HG03060 (cell line): ENCODE data around the gene KIF16B.

Experiments
- ATAC-seq: cut with Tn5 transposase; IDR thresholded peaks from one replicate; pipeline ENCODE4 v1.9.1; 2021; ENCODE audit warnings: low read depth, moderate number of reproducible peaks; ENCODE audit not compliant: unreplicated experiment

KIF16B gene

GRCh38 chr20:16313917-16314316 is 259.3 kb downstream of the KIF16B start:
- peak; percentile 26 for ATAC-seq

- no peak for ATAC-seq
Observed at GRCh38 chr20:16312998-16313397, 260.2 kb downstream of the KIF16B start.

DNA sequence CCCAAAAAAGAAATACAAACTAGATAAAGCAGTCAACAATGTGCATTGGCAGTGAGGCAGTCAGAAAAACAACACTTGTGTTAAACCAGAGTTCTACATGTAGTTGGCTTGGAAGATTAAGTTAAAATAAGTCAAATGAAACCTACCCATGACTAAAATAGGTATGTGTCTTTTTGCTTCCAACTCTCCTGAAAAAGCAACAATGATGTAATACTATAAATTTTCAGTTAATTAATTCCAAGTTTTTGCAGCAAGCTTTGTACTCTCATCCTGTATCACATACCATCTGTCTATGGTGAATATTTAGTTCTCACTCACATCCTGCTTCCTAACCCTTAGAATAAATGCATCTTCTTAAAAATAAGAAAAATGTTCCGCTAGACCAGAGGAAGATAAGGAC is 261.5 kb downstream of the KIF16B start:
- no peak for ATAC-seq

DNA sequence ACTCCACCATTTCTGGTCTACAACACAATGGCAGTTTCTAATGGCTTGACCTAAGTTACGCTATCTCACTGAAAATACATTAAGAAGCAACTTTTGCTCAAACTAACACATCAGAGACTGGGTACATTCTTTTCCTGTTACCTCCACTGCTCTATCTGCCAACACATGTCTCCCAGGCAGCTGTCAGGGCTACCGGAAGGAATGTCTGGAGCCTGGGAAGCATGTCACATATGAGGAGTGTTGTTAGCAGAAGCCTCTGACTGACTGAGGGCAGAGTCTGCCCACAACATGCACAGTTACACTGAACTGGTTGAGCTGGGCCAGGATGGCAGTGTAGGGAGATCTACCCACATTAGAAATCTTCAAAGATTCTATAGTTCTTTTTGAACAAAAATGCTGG is 264.5 kb downstream of the KIF16B start:
- ATAC-seq = no peak

DNA sequence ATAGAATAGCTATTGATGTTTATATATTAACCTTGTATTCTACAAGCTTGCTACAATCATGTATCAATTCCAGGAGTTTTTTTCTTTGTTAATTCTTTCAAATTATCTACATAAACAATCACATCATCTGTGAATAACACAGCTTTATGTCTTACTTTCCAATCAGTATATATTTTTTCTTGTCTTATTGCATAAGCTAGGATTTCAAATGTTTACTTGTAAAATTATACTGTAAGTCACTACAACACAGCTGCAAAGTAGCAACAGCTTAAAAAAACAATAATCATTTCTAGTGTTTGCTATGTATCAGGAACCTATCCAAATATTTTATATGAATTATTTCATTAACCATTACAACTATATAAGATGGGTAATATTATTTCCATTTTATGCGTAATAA is 270.4 kb downstream of the KIF16B start:
- ATAC-seq = no peak

- ATAC-seq = no peak
Observed at GRCh38 chr20:16301986-16302385, 271.3 kb downstream of the KIF16B start.

- ATAC-seq = no peak
Observed at GRCh38 chr20:16299897-16300296, 273.4 kb downstream of the KIF16B start.

DNA sequence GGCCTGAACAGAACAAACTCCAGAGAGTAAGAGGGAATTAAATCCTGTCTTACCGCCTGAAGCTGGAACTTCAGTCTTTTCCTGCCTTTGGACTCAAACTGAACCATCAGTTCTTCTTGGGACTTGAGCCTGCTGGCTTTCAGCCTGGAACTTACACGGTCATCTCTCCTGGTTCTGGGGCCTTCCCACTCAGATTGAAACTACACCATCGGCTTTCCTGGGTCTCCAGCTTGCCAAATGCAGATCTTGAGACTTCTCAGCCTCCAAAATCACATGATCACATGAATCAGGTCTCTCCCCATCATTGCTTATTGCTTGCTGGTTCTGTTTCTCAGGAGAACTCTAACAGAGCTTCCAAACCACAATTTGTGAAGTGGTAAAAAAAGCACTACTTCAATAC is 276.3 kb downstream of the KIF16B start:
- ATAC-seq = no peak

DNA sequence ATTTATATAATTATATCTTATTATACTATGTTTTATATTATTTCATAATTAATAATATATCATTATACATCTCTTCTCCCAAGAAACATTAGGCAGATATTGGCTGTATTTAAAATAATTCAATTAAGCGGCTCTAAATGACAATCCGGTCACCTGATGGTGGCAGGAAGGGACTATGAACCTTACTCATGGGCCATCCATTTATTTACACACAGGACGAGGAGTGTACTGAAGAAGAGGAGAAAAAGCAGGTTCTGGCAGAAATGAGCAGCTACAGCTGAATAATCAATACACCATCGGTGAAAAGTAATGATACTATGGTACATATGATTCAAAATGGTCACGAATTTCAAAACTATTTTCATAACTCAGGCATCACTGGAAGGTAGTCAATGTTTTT is 277.7 kb downstream of the KIF16B start:
- no peak for ATAC-seq

DNA sequence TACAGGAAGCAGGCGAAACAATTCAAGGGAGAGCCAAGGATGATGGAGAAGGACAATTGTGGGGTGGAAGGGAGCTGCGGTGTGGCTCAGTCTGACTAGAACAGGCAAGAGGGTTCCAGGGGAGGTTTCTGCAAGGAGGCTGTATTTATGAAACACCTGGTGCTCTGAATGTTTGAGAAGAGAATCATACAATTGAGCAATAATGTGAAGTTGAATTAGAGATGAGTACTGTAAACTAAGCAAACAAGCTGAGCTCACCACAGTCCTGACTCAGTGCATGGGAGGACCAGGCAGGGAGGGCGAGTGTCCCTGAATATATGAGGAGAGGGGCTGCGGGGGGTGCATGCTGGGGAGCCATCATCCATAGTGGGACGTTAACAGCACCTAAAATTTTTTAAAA is 279.7 kb downstream of the KIF16B start:
- no peak for ATAC-seq

GRCh38 chr20:16292226-16292880 is 280.9 kb downstream of the KIF16B start:
- ATAC-seq = no peak

DNA sequence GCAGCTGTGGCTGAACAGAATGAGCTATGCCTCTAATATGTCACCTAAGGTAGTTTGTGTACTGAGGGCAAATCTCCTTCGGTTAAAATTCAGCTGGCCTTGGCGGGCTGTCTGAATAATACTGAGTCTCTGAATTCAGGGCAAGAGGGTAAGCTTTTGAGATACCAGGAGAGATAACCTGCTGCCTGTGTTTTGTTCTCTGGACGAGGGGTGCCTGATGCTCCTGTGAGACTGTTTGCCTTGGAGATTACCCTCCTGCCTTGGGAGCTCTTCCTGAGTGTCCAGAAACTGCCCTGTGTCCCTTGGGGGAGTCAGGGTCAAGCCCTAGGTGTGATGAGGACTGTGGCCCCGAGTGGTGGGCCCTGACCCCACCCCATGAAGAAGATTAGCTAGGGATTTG is 282.9 kb downstream of the KIF16B start:
- ATAC-seq = no peak

DNA sequence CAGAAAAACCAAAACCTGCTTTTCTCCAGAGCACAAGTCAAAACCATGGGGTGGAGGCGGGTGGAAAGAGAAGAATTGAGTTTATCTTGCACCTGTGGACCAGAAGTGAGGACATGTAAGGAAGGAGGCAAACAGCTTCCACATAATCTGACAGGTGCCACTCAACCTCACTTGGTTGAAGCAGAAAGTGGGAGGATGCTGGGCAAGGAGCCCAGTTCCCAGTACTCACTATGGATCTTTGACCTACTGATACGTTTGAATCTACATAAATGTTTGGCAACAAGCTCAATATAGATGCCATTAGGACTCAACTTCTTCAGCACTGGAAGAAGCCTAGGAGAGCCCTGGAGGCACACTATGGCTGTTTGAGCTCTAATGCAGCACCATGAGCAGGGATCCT is 285.5 kb downstream of the KIF16B start:
- ATAC-seq = no peak

- no peak for ATAC-seq
Observed at GRCh38 chr20:16286601-16287000, 286.6 kb downstream of the KIF16B start.

DNA sequence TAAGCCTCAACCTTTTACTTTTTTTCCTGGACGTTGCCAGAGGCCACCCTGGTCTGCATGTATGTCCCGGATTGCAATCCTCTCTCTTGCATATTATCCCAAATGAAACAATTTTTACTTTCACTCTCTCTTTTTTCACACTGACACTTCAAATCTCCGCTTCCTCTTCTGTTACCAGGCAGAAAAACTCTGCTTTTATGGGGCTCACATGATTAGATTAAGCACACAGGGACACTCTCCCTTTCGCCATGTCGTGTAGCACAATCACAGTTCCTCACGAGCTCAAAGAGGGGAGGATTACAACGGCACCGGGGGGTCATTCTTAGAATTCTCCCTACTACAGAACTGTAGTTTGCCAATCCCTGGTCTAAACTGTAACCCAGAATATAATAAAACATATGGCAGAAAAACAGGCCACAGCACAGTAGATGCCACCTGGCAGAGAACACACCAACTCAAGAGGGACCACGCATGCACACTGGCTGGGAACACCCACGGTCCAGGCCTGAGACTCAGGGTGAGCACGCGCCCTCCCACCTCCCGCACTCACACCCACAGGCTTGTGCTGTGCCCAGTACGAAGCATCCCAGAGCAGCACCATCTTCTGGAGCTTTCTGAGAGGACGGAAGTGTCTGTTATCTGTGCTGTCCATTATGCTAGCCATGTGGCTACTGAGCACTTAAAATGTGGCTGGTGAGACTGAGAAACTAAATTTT is 288.7 kb downstream of the KIF16B start:
- no peak for ATAC-seq

- no peak for ATAC-seq
Observed at GRCh38 chr20:16283978-16284377, 289.3 kb downstream of the KIF16B start.

DNA sequence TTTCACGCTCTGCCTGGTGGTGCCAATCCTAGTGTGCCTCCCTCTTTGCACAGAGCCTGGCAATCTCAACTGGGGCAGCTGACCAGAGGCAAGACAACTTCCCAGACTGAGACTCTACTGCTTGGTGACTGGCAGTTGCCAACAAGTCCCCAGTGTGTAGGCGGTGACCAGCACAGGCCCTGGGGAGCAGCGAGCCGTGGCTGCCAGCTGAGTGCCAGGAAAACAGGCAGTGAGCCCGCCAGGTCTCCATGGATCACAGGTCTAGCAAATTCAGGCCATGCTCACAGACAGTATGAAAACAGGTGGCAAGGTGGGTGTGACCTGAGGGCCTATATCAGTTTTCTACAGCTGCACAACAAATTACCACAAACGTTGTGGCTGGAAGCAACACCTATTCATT is 289.9 kb downstream of the KIF16B start:
- ATAC-seq = no peak

GRCh38 chr20:16280219-16280618 is 293.0 kb downstream of the KIF16B start:
- no peak for ATAC-seq

- ATAC-seq = no peak
Observed at GRCh38 chr20:16279320-16279719, 293.9 kb downstream of the KIF16B start.

DNA sequence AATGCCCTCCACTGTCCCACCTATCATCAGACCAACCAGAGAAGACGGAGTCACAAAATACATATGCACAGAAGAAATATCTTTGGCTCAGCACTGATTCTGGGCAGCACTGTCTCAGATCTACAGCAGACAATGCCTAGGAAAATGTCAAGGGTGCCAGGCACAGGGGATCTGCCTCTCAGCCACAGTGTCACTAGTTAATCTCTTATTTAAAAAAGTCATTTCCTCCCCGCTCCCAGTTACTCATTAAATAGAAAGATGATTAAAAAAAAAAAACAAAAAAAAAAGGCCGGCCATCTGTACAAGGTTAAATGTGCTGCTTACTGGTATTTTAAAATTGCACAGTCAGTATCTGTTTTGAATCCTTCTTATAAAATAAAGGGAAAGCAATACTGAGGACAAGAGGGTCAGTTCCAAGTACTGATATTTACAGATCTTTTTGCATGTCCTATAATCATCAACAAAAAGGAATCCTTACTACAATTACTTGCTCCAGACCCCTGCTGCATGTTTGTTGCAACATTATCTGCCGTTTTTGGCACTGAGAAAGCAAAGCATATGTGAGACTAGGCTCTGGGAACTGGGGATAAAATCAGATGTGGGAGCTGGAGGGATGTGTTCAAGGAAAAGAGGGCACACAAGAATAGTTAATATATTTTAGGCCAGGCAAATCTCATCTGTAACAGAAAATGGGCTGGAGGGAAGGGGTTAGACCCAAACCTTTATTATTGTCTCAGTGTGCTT is 299.3 kb downstream of the KIF16B start:
- no peak for ATAC-seq

GRCh38 chr20:16272780-16273360 is 300.4 kb downstream of the KIF16B start:
- ATAC-seq = no peak
